22Rv1 (cell line): Measurements from ENCODE around the gene KCNG4.

Experiments
- CTCF ChIP-seq: fragments of 450-650 bp; IDR thresholded peaks from 2 replicates; pipeline ENCODE4 v1.5.1; 2017; ENCODE audit warnings: mild to moderate bottlenecking
- ZFX ChIP-seq: fragments of 450-650 bp; IDR thresholded peaks from 2 replicates; pipeline ENCODE4 v1.6.1; 2017; ENCODE audit warnings: antibody characterized with exemption, borderline replicate concordance

- no peak for TF ChIP-seq CTCF
- TF ChIP-seq ZFX = no peak
These were observed 6.8 kb downstream of the KCNG4 start for GRCh38 chr16:84232969-84233368.
